ENCODE data around the gene CSTA.

GRCh38 chr3:122298239-122298638 lies 26.8 kb upstream of the CSTA start:
- TF ChIP-seq CTCF (IDR thresholded peaks at IDR 0.05; ENCODE audit: insufficient read depth, low read length) (no peak), REST (IDR thresholded peaks at IDR 0.05; ENCODE audit: insufficient replicate concordance, low read depth) (no peak), GABPA (IDR thresholded peaks at IDR 0.05; ENCODE audit: low read depth) (no peak)

Data from HL-60 (cell line).